K562 (cell line): Measurements from ENCODE around the gene METTL25B. TPM values are rescaled to one million over a fixed set of nuclear protein-coding genes. Genes with fewer than 3 reads are reported as not detected.
A peak's percentile ranks its signal among the peaks of the same experiment; 100 is the strongest.

Source experiments
- ADNP ChIP-seq: fragments of 200-800 bp; sonication (Bioruptor generic); IDR thresholded peaks from 2 replicates; pipeline ENCODE4 v1.6.1; 2016; ENCODE audit warnings: missing genetic modification characterization, missing compliant biosample characterization
- ATF3 ChIP-seq, 2 experiments: fragments of 450-650 bp in 1 of 2; sonication (generic) in 1 of 2; formaldehyde crosslinking in 1 of 2; IDR thresholded peaks in 1 of 2; conservative IDR thresholded peaks in 1 of 2; 2 replicates each; pipeline versions ENCODE4 v1.6.1 to v1.8.1; 2016 to 2023; ENCODE audit warnings: mild to moderate bottlenecking in 2 of 2, moderate library complexity in 2 of 2, inconsistent platforms in 1 of 2, missing genetic modification reagents in 1 of 2
- BHLHE40 ChIP-seq: IDR thresholded peaks from 2 replicates; pipeline ENCODE4 v1.6.1; 2011; ENCODE audit warnings: low read length, improper control_type of control experiment
- CC2D1A ChIP-seq: fragments of 450-650 bp; IDR thresholded peaks from 2 replicates; pipeline ENCODE4 v1.6.1; 2017; ENCODE audit warnings: mild to moderate bottlenecking
- EHMT2 ChIP-seq: fragments of 450-650 bp; IDR thresholded peaks from 2 replicates; pipeline ENCODE4 v1.6.1; 2018; ENCODE audit warnings: antibody characterized with exemption
- GTF2F1 ChIP-seq: IDR thresholded peaks from 2 replicates; pipeline ENCODE4 v1.6.1; 2011; ENCODE audit warnings: low read depth, low read length, improper control_type of control experiment
- HOXB6 ChIP-seq: fragments of 250-450 bp; sonication (Bioruptor Pico); IDR thresholded peaks from 2 replicates; pipeline ENCODE4 v1.5.1; 2022; ENCODE audit warnings: mild to moderate bottlenecking, borderline replicate concordance
- KDM5B ChIP-seq: fragments of 200-600 bp; sonication (generic); IDR thresholded peaks from 2 replicates; pipeline ENCODE4 v1.6.1; 2012; ENCODE audit warnings: low read depth, mild to moderate bottlenecking, moderate library complexity, low read length, control low read depth, inconsistent platforms; ENCODE audit not compliant: insufficient replicate concordance
- NR3C1 ChIP-seq: sonication (generic); formaldehyde crosslinking; IDR thresholded peaks from 2 replicates; pipeline ENCODE4 v1.8.1; 2022; ENCODE audit warnings: missing genetic modification reagents
- PHF21A ChIP-seq: fragments of 450-650 bp; IDR thresholded peaks from 2 replicates; pipeline ENCODE4 v1.6.1; 2017; ENCODE audit warnings: low read depth, borderline replicate concordance
- POLR2AphosphoS5 ChIP-seq: IDR thresholded peaks from 2 replicates; pipeline ENCODE4 v1.6.1; 2011; ENCODE audit warnings: mild to moderate bottlenecking, low read depth, low read length, moderate library complexity; ENCODE audit not compliant: control insufficient read depth, insufficient read depth
- RBFOX2 ChIP-seq: fragments of 200-400 bp; formaldehyde crosslinking; IDR thresholded peaks from 2 replicates; pipeline ENCODE4 v1.6.1; 2017; ENCODE audit warnings: low read depth, mild to moderate bottlenecking, low read length, moderate library complexity
- TCF7 ChIP-seq: sonication (generic); IDR thresholded peaks from 2 replicates; pipeline ENCODE4 v1.6.1; 2016; ENCODE audit warnings: antibody characterized with exemption, borderline replicate concordance
- TOE1 ChIP-seq, 2 experiments: fragments of 450-650 bp in 1 of 2; sonication (generic) in 1 of 2; formaldehyde crosslinking in 1 of 2; IDR thresholded peaks; 2 replicates each; pipeline versions ENCODE4 v1.7.1 to v1.8.0; 2016 to 2022; ENCODE audit warnings: borderline replicate concordance in 2 of 2, mild to moderate bottlenecking in 2 of 2, antibody characterized with exemption in 1 of 2, inconsistent platforms in 1 of 2, low read depth in 1 of 2, missing genetic modification reagents in 1 of 2, moderate library complexity in 1 of 2
- XRCC5 ChIP-seq: fragments of 200-400 bp; formaldehyde crosslinking; IDR thresholded peaks from 2 replicates; pipeline ENCODE4 v1.6.1; 2017; ENCODE audit warnings: low read depth, mild to moderate bottlenecking, low read length
- ZBTB17 ChIP-seq: fragments of 450-650 bp; formaldehyde crosslinking; IDR thresholded peaks from 2 replicates; pipeline ENCODE4 v1.4.0; 2020; ENCODE audit warnings: mild to moderate bottlenecking
- ZBTB2 ChIP-seq: fragments of 450-650 bp; IDR thresholded peaks from 2 replicates; pipeline ENCODE4 v1.6.1; 2016; ENCODE audit warnings: antibody characterized with exemption
- ZFP36 ChIP-seq: fragments of 150-350 bp; IDR thresholded peaks from 2 replicates; pipeline ENCODE4 v1.6.1; 2018; ENCODE audit warnings: low read length, low read depth; ENCODE audit not compliant: partially characterized antibody
- ZNF212 ChIP-seq: fragments of 450-650 bp; formaldehyde crosslinking; IDR thresholded peaks from 2 replicates; pipeline ENCODE4 v1.4.0; 2020; ENCODE audit warnings: mild to moderate bottlenecking
- ZNF3 ChIP-seq: fragments of 250-450 bp; sonication (Bioruptor Pico); IDR thresholded peaks from 2 replicates; pipeline ENCODE4 v1.5.0; 2021; ENCODE audit warnings: mild to moderate bottlenecking, moderate library complexity
- ZNF584 ChIP-seq: fragments of 200-800 bp; sonication (Bioruptor generic); IDR thresholded peaks from 2 replicates; pipeline ENCODE4 v1.6.1; 2016; ENCODE audit warnings: low read depth, mild to moderate bottlenecking, missing genetic modification characterization, missing compliant biosample characterization
- ZNF639 ChIP-seq, 2 experiments: fragments of 200-800 bp in 1 of 2; sonication (Bioruptor generic) in 1 of 2; sonication (generic) in 1 of 2; formaldehyde crosslinking in 1 of 2; IDR thresholded peaks in 1 of 2; conservative IDR thresholded peaks in 1 of 2; 2 replicates each; pipeline versions ENCODE4 v1.5.0 to v1.6.1; 2016 to 2020; ENCODE audit warnings: missing compliant biosample characterization in 1 of 2, missing genetic modification characterization in 1 of 2, missing genetic modification reagents in 1 of 2
- polyA plus RNA-seq, 8 experiments: library from polyadenylated mRNA; depleted of rRNA in 4 of 8; stranded (reverse) in 5 of 8; unstranded in 3 of 8; fragments of >200 nt; fragmentation: Nextera tagmentation in 2 of 8; fragmentation: Illumina TruSeq in 1 of 8; extraction: Ambion mirVana in 2 of 8; extraction: Trizol in 1 of 8; gene quantifications; 2 replicates each; pipeline versions ENCODE4 v1.2.1 to v1.2.3, GENCODE V29; 2011 to 2014; ENCODE audit warnings: inconsistent platforms in 1 of 8, missing spikeins in 1 of 8
- total RNA-seq, 7 experiments: library from RNA; depleted of rRNA in 6 of 7; stranded (reverse); fragments of >200 nt in 6 of 7; fragmentation: Illumina TruSeq in 2 of 7; extraction: Trizol in 2 of 7; gene quantifications; 2 replicates each; pipeline versions ENCODE4 v1.2.1 to v1.2.3, GENCODE V29; 2011 to 2021; ENCODE audit warnings: low replicate concordance in 1 of 7

Gene METTL25B
- total and polyA plus RNA-seq, 9 of the 15 experiments (the other 6 are each of a cell fraction or from before 2014, with no cell fraction given) = 7.7 to 48.3 (median 33.1) TPM

- TF ChIP-seq BHLHE40 = peak; percentile 38; the same call in 1 of the 2 replicates
- peak; percentile 77 for TF ChIP-seq POLR2AphosphoS5
- 0 out of 2 replicates have a peak, but pooled peaks have one; percentile 15 for TF ChIP-seq TCF7
- TF ChIP-seq ZNF584 (CRISPR knock-in tag) = peak; percentile 85; the same call in 1 of the 2 replicates
- TF ChIP-seq HOXB6 = no peak
- TF ChIP-seq KDM5B = peak; percentile 73
- no peak for TF ChIP-seq ZNF3 (CRISPR knock-in tag)
- no peak for TF ChIP-seq EHMT2
- no peak for TF ChIP-seq NR3C1 (CRISPR knock-in tag)
- TF ChIP-seq ADNP = no peak
- peak; percentile 40 for TF ChIP-seq ZFP36
- TF ChIP-seq CC2D1A = peak; percentile 47; the same call in 1 of the 2 replicates
- peak; percentile 97 for TF ChIP-seq ZBTB17 (CRISPR knock-in tag)
- peak; percentile 95 for TF ChIP-seq ZBTB2
- TF ChIP-seq TOE1 (IDR thresholded peaks at IDR 0.05; ENCODE audit: borderline replicate concordance) = peak; percentile 67
- no peak for TF ChIP-seq TOE1 (CRISPR knock-in tag; IDR thresholded peaks at IDR 0.05; ENCODE audit: borderline replicate concordance, low read depth)
- peak; percentile 88 for TF ChIP-seq RBFOX2
- no peak for TF ChIP-seq ZNF212 (CRISPR knock-in tag)
- TF ChIP-seq ZNF639 (CRISPR knock-in tag; conservative IDR thresholded peaks at IDR 0.05 in 1 of 2, IDR thresholded peaks at IDR 0.05 in 1 of 2) = peak in 1 of 2 experiments; percentile 85; a peak in 2 of 4 replicates
- TF ChIP-seq PHF21A = no peak
- 0 out of 2 replicates have a peak, but pooled peaks have one; percentile 15 for TF ChIP-seq GTF2F1
- no peak for TF ChIP-seq ATF3 (IDR thresholded peaks at IDR 0.05)
- no peak for TF ChIP-seq ATF3 (CRISPR knock-in tag; conservative IDR thresholded peaks at IDR 0.05)
- TF ChIP-seq XRCC5 = peak; percentile 83; the same call in 1 of the 2 replicates
Measured at GRCh38 chr1:156740741-156741480, 12.6 kb downstream of the METTL25B start, which contains the start of gene MRPL24 (continued).
